Transverse colon (tissue), 3 donors: ENCODE results near the gene RAB6B.

Experiments
- POLR2A ChIP-seq: fragments of 450-650 bp; IDR thresholded peaks from one replicate; pipeline ENCODE4 v1.6.1; 2016; ENCODE audit warnings: antibody characterized with exemption, mild to moderate bottlenecking, moderate library complexity
- POLR2AphosphoS5 ChIP-seq, 3 donors: sonication (generic); formaldehyde crosslinking; IDR thresholded peaks; one replicate each; pipeline ENCODE4 v1.6.1; 2016; ENCODE audit warnings: antibody characterized with exemption in 3 of 3

DNA sequence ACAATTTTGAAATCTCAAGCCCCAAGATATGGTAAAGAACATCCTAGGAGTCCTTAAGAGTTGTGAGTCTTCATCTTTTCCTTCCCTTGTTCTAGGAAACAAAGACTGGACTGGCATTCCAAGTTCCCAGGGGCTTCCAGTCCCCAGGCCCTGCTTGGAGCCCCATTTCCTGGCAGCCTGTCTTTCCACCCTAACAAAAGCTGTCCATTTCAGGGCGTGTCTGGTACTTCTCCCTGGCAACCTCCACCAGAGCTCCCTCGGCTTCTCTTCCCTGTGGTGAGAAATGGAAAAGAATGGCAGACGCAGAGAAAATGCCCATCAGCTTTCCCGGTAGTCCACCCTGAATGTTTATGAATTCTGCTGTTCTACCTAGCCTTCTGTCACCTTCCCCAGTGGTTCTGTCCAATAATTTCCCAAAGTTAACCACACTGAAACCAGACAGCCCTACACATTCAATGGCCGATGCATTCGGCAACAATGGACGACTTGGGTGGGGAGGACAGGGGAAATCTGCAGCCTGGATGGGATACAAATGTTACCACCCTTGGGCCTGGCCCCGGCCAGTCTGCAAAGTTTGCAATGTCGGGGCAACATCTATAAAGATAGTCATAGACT is 6.8 kb downstream of the RAB6B start:
- TF ChIP-seq POLR2AphosphoS5 (IDR thresholded peaks at IDR 0.05) = no peak
- no peak for TF ChIP-seq POLR2A
